H1 (cell line): Measurements from ENCODE around the gene MRPL3. TPM values are rescaled to one million over a fixed set of nuclear protein-coding genes. Genes with fewer than 3 reads are reported as not detected.
"Not testable (repeated sequence)": the region's sequence is repeated elsewhere in the genome, so short reads cannot be mapped to it uniquely, and the experiment has no call there.

Source experiments
- CTCF ChIA-PET: fragments of 300-600 bp; sonication (Branson Sonifier 250); formaldehyde crosslinking; loops from one replicate; lab custom pipeline; 2021; ENCODE audit not compliant: partially characterized antibody; lab: Charles Lee
- POLR2A ChIA-PET: fragments of 300-600 bp; sonication (Branson Sonifier 250); formaldehyde crosslinking; loops from one replicate; lab custom pipeline; 2021; ENCODE audit warnings: inconsistent platforms; ENCODE audit not compliant: partially characterized antibody; lab: Charles Lee
- DNase-seq, 2 experiments: peaks; one replicate each; pipeline versions ENCODE4 v3.0.0 to v3.0.0-alpha.2; 2010 to 2022; ENCODE audit warnings: low spot score in 2 of 2, low read depth in 1 of 2, mixed read lengths in 1 of 2
- FAIRE-seq: peaks from 2 replicates; lab custom pipeline; 2011; peaks lifted over from hg19 to GRCh38; lab: Jason Lieb, UNC
- H2AFZ ChIP-seq: 2 replicates; pipeline ENCODE4 v1.8.1; 2012; ENCODE audit warnings: low read length, inconsistent platforms
- H2AK5ac ChIP-seq: 2 replicates; pipeline ENCODE4 v1.6.1; 2013; ENCODE audit warnings: low read depth, low read length
- H2BK120ac ChIP-seq: replicated peaks from 2 replicates; pipeline ENCODE3; 2013; ENCODE audit warnings: low read depth, low read length, inconsistent platforms
- H2BK12ac ChIP-seq: 2 replicates; pipeline ENCODE4 v1.6.1; 2013; ENCODE audit warnings: low read depth, low read length
- H2BK15ac ChIP-seq: 2 replicates; pipeline ENCODE4 v1.6.1; 2013; ENCODE audit warnings: low read length
- H2BK20ac ChIP-seq: 2 replicates; pipeline ENCODE4 v1.6.1; 2013; ENCODE audit warnings: low read length
- H2BK5ac ChIP-seq: 2 replicates; pipeline ENCODE4 v1.6.1; 2013; ENCODE audit warnings: low read depth, low read length
- H3K14ac ChIP-seq: 2 replicates; pipeline ENCODE4 v1.6.1; 2013; ENCODE audit warnings: inconsistent platforms; ENCODE audit not compliant: insufficient read length
- H3K18ac ChIP-seq: 2 replicates; pipeline ENCODE4 v1.6.1; 2013; ENCODE audit warnings: low read length; ENCODE audit errors: extremely low read depth
- H3K23ac ChIP-seq: 2 replicates; pipeline ENCODE4 v1.6.1; 2013; ENCODE audit warnings: inconsistent platforms; ENCODE audit not compliant: insufficient read length
- H3K23me2 ChIP-seq: 2 replicates; pipeline ENCODE4 v1.6.1; 2013; ENCODE audit warnings: low read depth, low read length
- H3K27ac ChIP-seq: 2 replicates; pipeline ENCODE4 v1.6.1; 2011; ENCODE audit warnings: low read depth, low read length, inconsistent platforms
- H3K27me3 ChIP-seq, 4 experiments: replicated peaks in 1 of 4; 1 replicate in 1 of 4; 2 replicates in 3 of 4; pipeline versions ENCODE4 v1.6.1 to v1.8.1; 2011 to 2013; ENCODE audit warnings: low read length in 3 of 4, mild to moderate bottlenecking in 3 of 4, inconsistent platforms in 2 of 4, mixed read lengths in 2 of 4, moderate library complexity in 1 of 4; ENCODE audit not compliant: control insufficient read depth in 3 of 4, insufficient read depth in 3 of 4; ENCODE audit errors: extremely low read depth in 1 of 4
- H3K36me3 ChIP-seq, 4 experiments: 2 replicates each; pipeline versions ENCODE4 v1.6.1 to v1.8.1; 2011 to 2013; ENCODE audit warnings: mild to moderate bottlenecking in 4 of 4, low read length in 3 of 4, moderate library complexity in 2 of 4, control low read depth in 1 of 4, inconsistent platforms in 1 of 4; ENCODE audit not compliant: insufficient read depth in 4 of 4, control insufficient read depth in 2 of 4
- H3K4ac ChIP-seq: replicated peaks from 2 replicates; pipeline ENCODE3; 2013; ENCODE audit warnings: low read length, low read depth, mixed read lengths, inconsistent platforms; ENCODE audit not compliant: insufficient read length
- H3K4me1 ChIP-seq, 4 experiments: replicated peaks in 1 of 4; 1 replicate in 1 of 4; 2 replicates in 3 of 4; pipeline versions ENCODE4 v1.6.1 to v1.8.1; 2011 to 2013; ENCODE audit warnings: low read length in 3 of 4, inconsistent platforms in 2 of 4, mixed read lengths in 1 of 4; ENCODE audit not compliant: insufficient read depth in 4 of 4, control insufficient read depth in 3 of 4
- H3K4me2 ChIP-seq, 2 experiments: 2 replicates each; pipeline versions ENCODE4 v1.6.1 to v1.8.1; 2011 to 2013; ENCODE audit warnings: low read depth in 2 of 2, low read length in 2 of 2, control low read depth in 1 of 2, inconsistent platforms in 1 of 2, mild to moderate bottlenecking in 1 of 2; ENCODE audit not compliant: insufficient read depth in 1 of 2
- H3K4me3 ChIP-seq, 4 experiments: fragments of 200-600, 300-600 bp in 1 of 4; sonication (generic), shearing (Covaris generic), sonication (Bioruptor Twin) in 1 of 4; 2 replicates each; pipeline versions ENCODE4 v1.5.1 to v1.8.1; 2011 to 2016; ENCODE audit warnings: low read length in 4 of 4, low read depth in 3 of 4, control low read depth in 2 of 4, inconsistent platforms in 2 of 4, mild to moderate bottlenecking in 2 of 4, mixed read lengths in 1 of 4, moderate library complexity in 1 of 4; ENCODE audit not compliant: insufficient read depth in 2 of 4; ENCODE audit errors: extremely low read depth in 1 of 4
- H3K56ac ChIP-seq: replicated peaks from 2 replicates; pipeline ENCODE3; 2013; ENCODE audit warnings: low read depth, mild to moderate bottlenecking, mixed read lengths, low read length, inconsistent platforms; ENCODE audit not compliant: insufficient read length
- H3K79me1 ChIP-seq: 2 replicates; pipeline ENCODE4 v1.6.1; 2013; ENCODE audit warnings: low read depth, low read length, control low read depth
- H3K79me2 ChIP-seq, 2 experiments: 2 replicates each; pipeline versions ENCODE4 v1.6.1 to v1.8.1; 2012 to 2013; ENCODE audit warnings: low read length in 2 of 2, mild to moderate bottlenecking in 2 of 2, inconsistent platforms in 1 of 2; ENCODE audit not compliant: insufficient read depth in 2 of 2, control insufficient read depth in 1 of 2
- H3K9ac ChIP-seq, 4 experiments: replicated peaks in 1 of 4; 1 replicate in 1 of 4; 2 replicates in 3 of 4; pipeline versions ENCODE4 v1.6.1 to v1.8.1; 2011 to 2013; ENCODE audit warnings: low read depth in 3 of 4, low read length in 3 of 4, control low read depth in 2 of 4, mild to moderate bottlenecking in 2 of 4, moderate library complexity in 2 of 4, inconsistent platforms in 1 of 4; ENCODE audit errors: extremely low read depth in 1 of 4
- H3K9me3 ChIP-seq, 2 experiments: 2 replicates each; pipeline versions ENCODE4 v1.6.1 to v1.8.1; 2012 to 2013; ENCODE audit warnings: mild to moderate bottlenecking in 2 of 2, moderate library complexity in 2 of 2, control low read depth in 1 of 2, inconsistent platforms in 1 of 2, low read depth in 1 of 2, low read length in 1 of 2, mixed read lengths in 1 of 2; ENCODE audit not compliant: insufficient read depth in 2 of 2
- H4K20me1 ChIP-seq, 2 experiments: replicated peaks in 1 of 2; 2 replicates each; pipeline versions ENCODE3 to v1.8.1; 2011 to 2013; ENCODE audit warnings: inconsistent platforms in 2 of 2, low read length in 2 of 2, mild to moderate bottlenecking in 1 of 2; ENCODE audit not compliant: insufficient read depth in 2 of 2, control insufficient read depth in 1 of 2
- H4K5ac ChIP-seq: 2 replicates; pipeline ENCODE4 v1.6.1; 2013; ENCODE audit warnings: low read length, low read depth, mixed read lengths, inconsistent platforms; ENCODE audit not compliant: insufficient read length
- H4K8ac ChIP-seq: 2 replicates; pipeline ENCODE4 v1.8.0; 2013; ENCODE audit warnings: mild to moderate bottlenecking, moderate library complexity, low read length, inconsistent platforms; ENCODE audit not compliant: insufficient read depth; ENCODE audit errors: extremely low read depth
- H4K91ac ChIP-seq: replicated peaks from 2 replicates; pipeline ENCODE3; 2013; ENCODE audit warnings: low read length, mixed read lengths, inconsistent platforms; ENCODE audit not compliant: insufficient read length
- RXRA ChIP-seq: IDR thresholded peaks from 2 replicates; pipeline ENCODE4 v1.6.1; 2011; ENCODE audit warnings: low read depth, mild to moderate bottlenecking, low read length, moderate library complexity; ENCODE audit not compliant: insufficient read depth
- WGBS, 2 experiments: shearing (Covaris generic) in 1 of 2; methylation state at CpG; one replicate each; pipeline versions ENCODE4 v1.1.6 to v1.1.7; 2013 to 2015; ENCODE audit warnings: low lambda C conversion rate in 2 of 2, mixed read lengths in 2 of 2, inconsistent platforms in 1 of 2, low coverage in 1 of 2, missing lambda C conversion rate in 1 of 2; ENCODE audit not compliant: insufficient replicate concordance in 2 of 2, insufficient coverage in 1 of 2, insufficient read length in 1 of 2; ENCODE audit errors: extremely low coverage in 1 of 2, missing lambda C conversion rate in 1 of 2; 5-methylcytosine and 5-hydroxymethylcytosine counted together
- polyA plus RNA-seq, 7 experiments: library from polyadenylated mRNA; depleted of rRNA in 3 of 7; stranded (reverse) in 5 of 7; unstranded in 2 of 7; fragments of >200 nt in 5 of 7; fragments of 200-250 nt in 2 of 7; gene quantifications; 1 replicate in 5 of 7; 2 replicates in 1 of 7; 4 replicates in 1 of 7; pipeline versions ENCODE4 v1.2.1 to v1.2.3, GENCODE V29; 2011 to 2013; ENCODE audit warnings: missing spikeins in 2 of 7, mixed read lengths in 2 of 7
- total RNA-seq: library from RNA; stranded (reverse); fragmentation: NEBNext Ultra II Directional; extraction: Animal tissue kit (Norgen Biotek cat#: 25700); gene quantifications from 2 replicates; pipeline ENCODE4 v1.2.1, GENCODE V29; 2021

The MRPL3 gene
- total and polyA plus RNA-seq, 2 of the 8 experiments (the other 6 are each of a cell fraction or from before 2014, with no cell fraction given): 164 to 175 TPM

DNA sequence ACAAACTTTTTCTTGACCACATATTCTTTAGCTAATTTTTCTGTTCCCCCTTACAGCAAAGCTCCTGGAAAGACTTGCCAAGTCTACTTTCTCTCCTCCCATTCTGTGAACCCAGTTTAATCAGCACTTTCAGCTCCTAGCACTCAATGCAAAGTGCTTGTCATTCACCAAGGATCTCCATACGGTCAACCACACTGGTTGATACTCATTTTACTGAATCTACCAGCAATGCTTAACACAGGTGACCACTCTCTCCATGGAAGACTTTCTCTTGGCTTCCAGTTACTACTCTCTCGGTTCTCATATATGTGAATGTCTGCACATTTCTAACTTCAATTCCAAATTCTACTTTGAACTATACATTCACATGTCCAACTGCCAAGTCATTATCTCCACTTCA, 11.7 kb downstream of the MRPL3 start:
- Histone ChIP-seq H3K27me3 (no peaks in the 10 kb centered on the region), H2AK5ac (no peak overlapping the region), H3K4me3 (no peak overlapping the region), H3K79me1 (peaks cover 3% of the 10 kb centered on the region), H3K4ac (no peak overlapping the region), H2BK120ac (no peak overlapping the region), H2BK12ac (no peak overlapping the region), H3K4me1 (no peaks in the 10 kb centered on the region), H3K36me3 (peaks cover 4 to 67% (median 26%) of the 10 kb centered on the region in 4 experiments; a peak in 7 of 8 replicates), H3K23me2 (no peaks in the 10 kb centered on the region), H3K56ac (no peak overlapping the region), H4K20me1 (peaks cover 4 to 6% of the 10 kb centered on the region in 2 experiments), H3K9me3 (no peaks in the 10 kb centered on the region), H3K18ac (no peak overlapping the region), H3K14ac (no peak overlapping the region), H2AFZ (no peak overlapping the region), H3K9ac (no peak overlapping the region), H3K23ac (no peak overlapping the region), H4K5ac (no peak overlapping the region), H3K27ac (no peak overlapping the region), H2BK20ac (no peak overlapping the region), H3K79me2 (peaks cover 0 to 40% of the 10 kb centered on the region in 2 experiments; a peak in 2 of 4 replicates), H2BK15ac (no peak overlapping the region), H4K91ac (no peak overlapping the region), H4K8ac (no peak overlapping the region), H3K4me2 (no peak overlapping the region), H2BK5ac (no peak overlapping the region)
- no peak for TF ChIP-seq RXRA
- ChIA-PET CTCF (no interaction called here), POLR2A (interaction anchor here (0.6 to 2.5 kb wide), 3 partner anchors 9 to 621 kb away, joined by 4 to 19 read pairs (median 7); no protein-coding TSS in a partner anchor)
- no peak for DNase-seq
- WGBS, 2 experiments: 84% methylated on average over 2 of the region's 2 CpGs; no CpG with 5 or more reads in 1 of the 2 experiments
- no peak for FAIRE-seq

DNA sequence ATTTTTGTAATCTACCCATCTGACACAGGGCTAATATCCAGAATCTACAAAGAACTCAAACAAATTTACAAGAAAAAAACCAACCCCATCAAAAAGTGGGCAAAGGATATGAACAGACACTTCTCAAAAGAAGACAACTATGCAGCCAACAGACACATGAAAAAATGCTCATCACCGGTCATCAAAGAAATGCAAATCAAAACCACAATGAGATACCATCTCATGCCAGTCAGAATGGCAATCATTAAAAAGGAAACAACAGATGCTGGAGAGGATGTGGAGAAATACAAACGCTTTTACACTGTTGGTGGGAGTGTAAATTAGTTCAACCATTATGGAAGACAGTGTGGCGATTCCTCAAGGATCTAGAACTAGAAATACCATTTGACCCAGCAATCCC, 16.2 kb downstream of the MRPL3 start:
- peaks cover 2 to 57% (median 15%) of the 10 kb centered on the region in 4 experiments for H3K36me3 ChIP-seq
- POLR2A ChIA-PET, H3K79me1 ChIP-seq: not testable (repeated sequence)

More for the DNA sequence above, 16.2 kb downstream of the MRPL3 start:
- H3K4ac ChIP-seq, H4K8ac ChIP-seq, H2BK120ac ChIP-seq, H2AFZ ChIP-seq, DNase-seq, H2BK12ac ChIP-seq, H3K9ac ChIP-seq, H2BK15ac ChIP-seq, H3K23ac ChIP-seq, H4K91ac ChIP-seq, H3K4me1 ChIP-seq, H3K18ac ChIP-seq, H2AK5ac ChIP-seq, H3K23me2 ChIP-seq, H3K4me2 ChIP-seq, H2BK20ac ChIP-seq, H4K5ac ChIP-seq, H3K4me3 ChIP-seq, CTCF ChIA-PET, H3K9me3 ChIP-seq, H2BK5ac ChIP-seq, H3K56ac ChIP-seq, H3K27me3 ChIP-seq, H3K27ac ChIP-seq, FAIRE-seq, H3K14ac ChIP-seq, H4K20me1 ChIP-seq: not testable (repeated sequence)
- peaks cover 0 to 16% of the 10 kb centered on the region in 2 experiments; a peak in 2 of 4 replicates for H3K79me2 ChIP-seq
- 81% methylated on average over 3 of the region's 3 CpGs; no CpG with 5 or more reads in 1 of the 2 experiments for WGBS, 2 experiments
